Cerebellar nuclear complex (tissue), 1 donor: Measurements from ENCODE around the gene PHF21B.

ENCODE experiments used
- DNase-seq, 2 experiments: peaks; one replicate each; lab custom pipeline; 2025; lab: John Stamatoyannopoulos, UW

Gene PHF21B

GRCh38 chr22:45013138-45013537, 3.3 kb upstream of the PHF21B start:
- DNase-seq: no peak

GRCh38 chr22:45010532-45010900, 711 bp upstream of the PHF21B start:
- no peak for DNase-seq

GRCh38 chr22:45008751-45009605, 827 bp downstream of the PHF21B start:
- no peak for DNase-seq

GRCh38 chr22:45008186-45008681, 1.6 kb downstream of the PHF21B start:
- no peak for DNase-seq

- no peak for DNase-seq
These were observed 2.2 kb downstream of the PHF21B start for GRCh38 chr22:45007391-45008185.

GRCh38 chr22:45006964-45007390, 2.8 kb downstream of the PHF21B start:
- DNase-seq: no peak

GRCh38 chr22:45006111-45006963, 3.5 kb downstream of the PHF21B start:
- no peak for DNase-seq

GRCh38 chr22:45001653-45002052, 8.2 kb downstream of the PHF21B start:
- DNase-seq: no peak

- no peak for DNase-seq
These were observed 9.5 kb downstream of the PHF21B start for GRCh38 chr22:45000330-45000729.

- DNase-seq: no peak
These were observed 10.1 kb downstream of the PHF21B start for GRCh38 chr22:44999687-45000086.

- no peak for DNase-seq
These were observed 10.6 kb downstream of the PHF21B start for GRCh38 chr22:44999231-44999630.

GRCh38 chr22:44998296-44998695, 11.5 kb downstream of the PHF21B start:
- DNase-seq: no peak

- no peak for DNase-seq
These were observed 12.7 kb downstream of the PHF21B start for GRCh38 chr22:44997060-44997459.

GRCh38 chr22:44996648-44997047, 13.2 kb downstream of the PHF21B start:
- no peak for DNase-seq

GRCh38 chr22:44996120-44996519, 13.7 kb downstream of the PHF21B start:
- no peak for DNase-seq

GRCh38 chr22:44995715-44996114, 14.1 kb downstream of the PHF21B start:
- DNase-seq: no peak

- no peak for DNase-seq
These were observed 14.7 kb downstream of the PHF21B start for GRCh38 chr22:44995105-44995514.

- DNase-seq: no peak
These were observed 15.3 kb downstream of the PHF21B start for GRCh38 chr22:44994399-44995104.

- DNase-seq: no peak
These were observed 17.6 kb downstream of the PHF21B start for GRCh38 chr22:44992166-44992565.

- no peak for DNase-seq
These were observed 18.6 kb downstream of the PHF21B start for GRCh38 chr22:44991218-44991617.

GRCh38 chr22:44990810-44991209, 19.0 kb downstream of the PHF21B start:
- no peak for DNase-seq
